Activated CD4-positive, alpha-beta memory T cell treated with anti-CD3 and anti-CD28 coated beads, Interleukin-2, amount 10 ng/mL, durations not matched to agents 7 days and 5 days (primary cell): ENCODE data around the gene ROPN1L. TPM values are rescaled to one million over a fixed set of nuclear protein-coding genes. Genes with fewer than 3 reads are reported as not detected.
A peak's percentile ranks its signal among the peaks of the same experiment; 100 is the strongest.

ENCODE experiments used
- CTCF ChIA-PET: fragments of 350-600 bp; sonication (Branson Sonifier 250); formaldehyde crosslinking; loops from one replicate; lab custom pipeline; 2021; ENCODE audit warnings: antibody characterized with exemption, inconsistent platforms; lab: Charles Lee
- POLR2A ChIA-PET: fragments of 350-600 bp; sonication (Branson Sonifier 250); formaldehyde crosslinking; loops from one replicate; lab custom pipeline; 2021; ENCODE audit warnings: antibody characterized with exemption; lab: Charles Lee
- DNase-seq: peaks from one replicate; pipeline ENCODE4 v3.0.0-alpha.2; 2020
- H3K27ac Mint-ChIP-seq: one replicate; pipeline ENCODE4 v1.8.0; 2021; ENCODE audit warnings: mild to moderate bottlenecking, mixed read lengths
- H3K27me3 Mint-ChIP-seq: one replicate; pipeline ENCODE4 v1.8.0; 2021; ENCODE audit warnings: mixed read lengths
- H3K36me3 Mint-ChIP-seq: one replicate; pipeline ENCODE4 v1.8.0; 2021; ENCODE audit warnings: low read depth, mixed read lengths
- H3K4me1 Mint-ChIP-seq: one replicate; pipeline ENCODE4 v1.8.0; 2021; ENCODE audit warnings: mixed read lengths
- H3K4me3 Mint-ChIP-seq: one replicate; pipeline ENCODE4 v1.8.0; 2021; ENCODE audit warnings: mild to moderate bottlenecking, mixed read lengths
- H3K9me3 Mint-ChIP-seq: one replicate; pipeline ENCODE4 v1.8.0; 2021; ENCODE audit warnings: mixed read lengths
- total RNA-seq, 2 experiments: library from RNA; stranded (reverse); gene quantifications; one replicate each; pipeline ENCODE4 v1.2.3, GENCODE V29; 2021

Gene ROPN1L
- total RNA-seq, 2 experiments from 2014 or later = 5.5 to 7.5 TPM

- no peak for DNase-seq
- Mint-ChIP-seq H3K36me3 (peaks cover 67% of the 10 kb centered on the region), H3K27ac (no peak overlapping the region), H3K9me3 (no peaks in the 10 kb centered on the region), H3K4me1 (peaks cover 9% of the 10 kb centered on the region), H3K27me3 (no peaks in the 10 kb centered on the region), H3K4me3 (no peak overlapping the region)
- ChIA-PET CTCF (interaction anchor here (1.4 to 2.5 kb wide), 2 partner anchors 12 to 127 kb away, joined by 3 to 9 read pairs; no protein-coding TSS in a partner anchor), POLR2A (no interaction called here)
Observed at GRCh38 chr5:10411336-10411735, 30.3 kb upstream of the ROPN1L start.

GRCh38 chr5:10416868-10417267 is 24.8 kb upstream of the ROPN1L start:
- POLR2A ChIA-PET = interaction anchor here (2.2 kb wide), 1 partner anchor 63 kb away, joined by 6 read pairs; the partner anchor contains the start of gene MARCHF6
- Mint-ChIP-seq H3K27me3 (no peaks in the 10 kb centered on the region), H3K27ac (no peak overlapping the region), H3K4me3 (no peak overlapping the region), H3K9me3 (no peaks in the 10 kb centered on the region), H3K36me3 (peaks cover 83% of the 10 kb centered on the region), H3K4me1 (peaks cover 30% of the 10 kb centered on the region)
- CTCF ChIA-PET = no interaction called here
- DNase-seq = no peak

- Mint-ChIP-seq H3K4me1 (peaks cover 39% of the 10 kb centered on the region), H3K4me3 (no peak overlapping the region), H3K27ac (no peak overlapping the region), H3K27me3 (no peaks in the 10 kb centered on the region), H3K9me3 (no peaks in the 10 kb centered on the region), H3K36me3 (peaks cover 82% of the 10 kb centered on the region)
- DNase-seq = no peak
- POLR2A ChIA-PET = interaction anchor here (0.6 to 2.2 kb wide), 4 partner anchors 8 to 215 kb away, joined by 3 to 6 read pairs (median 4); partner anchors contain the start of gene MARCHF6
- CTCF ChIA-PET = interaction anchor here (0.7 to 1.6 kb wide), 4 partner anchors 8 to 209 kb away, joined by 3 to 4 read pairs (median 3); no protein-coding TSS in a partner anchor
Observed at GRCh38 chr5:10418654-10419345, 22.9 kb upstream of the ROPN1L start.

- no peak for DNase-seq
- ChIA-PET CTCF (no interaction called here), POLR2A (interaction anchor here (1.7 kb wide), 1 partner anchor 25 kb away, joined by 4 read pairs; no protein-coding TSS in a partner anchor)
- Mint-ChIP-seq H3K4me3 (no peak overlapping the region), H3K9me3 (no peaks in the 10 kb centered on the region), H3K36me3 (peaks cover 79% of the 10 kb centered on the region), H3K4me1 (peaks cover 39% of the 10 kb centered on the region), H3K27ac (no peak overlapping the region), H3K27me3 (no peaks in the 10 kb centered on the region)
Observed at GRCh38 chr5:10420468-10420867, 21.2 kb upstream of the ROPN1L start.

GRCh38 chr5:10420932-10421331 is 20.7 kb upstream of the ROPN1L start:
- Mint-ChIP-seq H3K27ac (no peak overlapping the region), H3K4me1 (peaks cover 39% of the 10 kb centered on the region), H3K27me3 (no peaks in the 10 kb centered on the region), H3K4me3 (no peak overlapping the region), H3K36me3 (peaks cover 76% of the 10 kb centered on the region), H3K9me3 (no peaks in the 10 kb centered on the region)
- CTCF ChIA-PET = no interaction called here
- POLR2A ChIA-PET = interaction anchor here (1.7 kb wide), 1 partner anchor 24 kb away, joined by 4 read pairs; no protein-coding TSS in a partner anchor
- DNase-seq = no peak

GRCh38 chr5:10421896-10422691 is 19.6 kb upstream of the ROPN1L start:
- peak; percentile 34 for DNase-seq
- Mint-ChIP-seq H3K9me3 (no peaks in the 10 kb centered on the region), H3K4me3 (no peak overlapping the region), H3K4me1 (peaks cover 38% of the 10 kb centered on the region), H3K36me3 (peaks cover 76% of the 10 kb centered on the region), H3K27ac (peak overlapping the region; percentile 10), H3K27me3 (no peaks in the 10 kb centered on the region)
- POLR2A ChIA-PET = interaction anchor here (1.0 to 1.7 kb wide), 4 partner anchors 23 to 173 kb away, joined by 3 to 4 read pairs (median 3); partner anchors contain the start of genes ATPSCKMT and CCT5
- CTCF ChIA-PET = interaction anchor here (1.0 to 4.2 kb wide), 5 partner anchors 10 to 206 kb away, joined by 4 to 41 read pairs (median 8); partner anchors contain the start of gene ROPN1L

- ChIA-PET CTCF (interaction anchor here (0.7 to 4.2 kb wide), 9 partner anchors 10 to 205 kb away, joined by 3 to 41 read pairs (median 5); partner anchors contain the start of genes MARCHF6 and ROPN1L), POLR2A (interaction anchor here (1.3 kb wide), 1 partner anchor 173 kb away, joined by 3 read pairs; the partner anchor contains the start of genes ATPSCKMT and CCT5)
- DNase-seq = no peak
- Mint-ChIP-seq H3K36me3 (peaks cover 74% of the 10 kb centered on the region), H3K27ac (no peak overlapping the region), H3K4me3 (no peak overlapping the region), H3K9me3 (no peaks in the 10 kb centered on the region), H3K27me3 (no peaks in the 10 kb centered on the region), H3K4me1 (peaks cover 38% of the 10 kb centered on the region)
Observed at GRCh38 chr5:10423022-10423421, 18.7 kb upstream of the ROPN1L start.

- H3K4me3 Mint-ChIP-seq = no peak overlapping the region
- no peaks in the 10 kb centered on the region for H3K9me3 Mint-ChIP-seq
- H3K27ac Mint-ChIP-seq = no peak overlapping the region
- POLR2A ChIA-PET = interaction anchor here (1.2 kb wide), 1 partner anchor 18 kb away, joined by 5 read pairs; the partner anchor contains the start of gene ROPN1L
- peaks cover 30% of the 10 kb centered on the region for H3K4me1 Mint-ChIP-seq
- no peaks in the 10 kb centered on the region for H3K27me3 Mint-ChIP-seq
- CTCF ChIA-PET = interaction anchor here (1.2 to 4.2 kb wide), 7 partner anchors 11 to 141 kb away, joined by 4 to 41 read pairs (median 5); partner anchors contain the start of genes MARCHF6 and ROPN1L
- H3K36me3 Mint-ChIP-seq = peaks cover 63% of the 10 kb centered on the region
- no peak for DNase-seq
Observed at GRCh38 chr5:10424124-10424731, 17.5 kb upstream of the ROPN1L start.

- ChIA-PET CTCF (interaction anchor here (0.6 to 1.6 kb wide), 2 partner anchors 9 to 143 kb away, joined by 3 to 5 read pairs; no protein-coding TSS in a partner anchor), POLR2A (interaction anchor here (1.0 kb wide), 2 partner anchors 9 to 15 kb away, joined by 3 read pairs; partner anchors contain the start of gene ROPN1L)
- DNase-seq = no peak
- Mint-ChIP-seq H3K9me3 (no peaks in the 10 kb centered on the region), H3K27ac (no peak overlapping the region), H3K27me3 (no peaks in the 10 kb centered on the region), H3K4me3 (no peak overlapping the region), H3K4me1 (peaks cover 11% of the 10 kb centered on the region), H3K36me3 (peaks cover 55% of the 10 kb centered on the region)
Observed at GRCh38 chr5:10427201-10427600, 14.5 kb upstream of the ROPN1L start.

GRCh38 chr5:10427978-10428377 is 13.7 kb upstream of the ROPN1L start:
- POLR2A ChIA-PET = interaction anchor here (1.0 kb wide), 1 partner anchor 14 kb away, joined by 3 read pairs; the partner anchor contains the start of gene ROPN1L
- no peaks in the 10 kb centered on the region for H3K9me3 Mint-ChIP-seq
- CTCF ChIA-PET = interaction anchor here (0.7 kb wide), 1 partner anchor 69 kb away, joined by 3 read pairs; no protein-coding TSS in a partner anchor

GRCh38 chr5:10431415-10431814 is 10.3 kb upstream of the ROPN1L start:
- H3K27me3 Mint-ChIP-seq = no peaks in the 10 kb centered on the region
- H3K4me1 Mint-ChIP-seq = peaks cover 21% of the 10 kb centered on the region
- peaks cover 56% of the 10 kb centered on the region for H3K36me3 Mint-ChIP-seq
- ChIA-PET CTCF (no interaction called here), POLR2A (no interaction called here)
- no peaks in the 10 kb centered on the region for H3K9me3 Mint-ChIP-seq
- H3K4me3 Mint-ChIP-seq = no peak overlapping the region
- DNase-seq = no peak
- peak overlapping the region; percentile 1 for H3K27ac Mint-ChIP-seq

More at GRCh38 chr5:10427978-10428377, 13.7 kb upstream of the ROPN1L start:
- Mint-ChIP-seq H3K4me3 (no peak overlapping the region), H3K36me3 (peaks cover 52% of the 10 kb centered on the region), H3K27ac (no peak overlapping the region), H3K27me3 (no peaks in the 10 kb centered on the region), H3K4me1 (peaks cover 6% of the 10 kb centered on the region)
- no peak for DNase-seq
